H9 (cell line): Measurements from ENCODE around the gene FMO4. TPM values are rescaled to one million over a fixed set of nuclear protein-coding genes. Genes with fewer than 3 reads are reported as not detected.
"Not testable (repeated sequence)": the region's sequence is repeated elsewhere in the genome, so short reads cannot be mapped to it uniquely, and the experiment has no call there.

ENCODE experiments used
- DNase-seq: peaks from one replicate; pipeline ENCODE4 v3.0.0-alpha.2; 2017
- H2AFZ ChIP-seq: one replicate; pipeline ENCODE4 v1.6.1; 2013; ENCODE audit warnings: mild to moderate bottlenecking, low read length, control low read depth, moderate library complexity
- H2AK5ac ChIP-seq: 2 replicates; pipeline ENCODE4 v1.6.1; 2013; ENCODE audit warnings: low read length, control low read depth, mixed read lengths; ENCODE audit not compliant: insufficient read length
- H2BK120ac ChIP-seq: one replicate; pipeline ENCODE4 v1.6.1; 2013; ENCODE audit warnings: low read depth, mild to moderate bottlenecking, low read length, control low read depth, inconsistent platforms; ENCODE audit not compliant: poor library complexity, severe bottlenecking
- H2BK12ac ChIP-seq: 2 replicates; pipeline ENCODE4 v1.6.1; 2013; ENCODE audit warnings: low read length, control low read depth, mixed read lengths, low read depth; ENCODE audit not compliant: insufficient read length
- H2BK15ac ChIP-seq: 2 replicates; pipeline ENCODE4 v1.6.1; 2013; ENCODE audit warnings: low read depth, low read length, control low read depth
- H2BK20ac ChIP-seq: one replicate; pipeline ENCODE4 v1.6.1; 2013; ENCODE audit warnings: low read depth, mild to moderate bottlenecking, low read length, control low read depth, inconsistent platforms; ENCODE audit not compliant: poor library complexity, severe bottlenecking
- H2BK5ac ChIP-seq: 2 replicates; pipeline ENCODE4 v1.6.1; 2013; ENCODE audit warnings: low read length, control low read depth, mixed read lengths; ENCODE audit not compliant: insufficient read length
- H3K14ac ChIP-seq: 2 replicates; pipeline ENCODE4 v1.6.1; 2013; ENCODE audit warnings: low read length, control low read depth; ENCODE audit not compliant: insufficient read depth
- H3K18ac ChIP-seq: 2 replicates; pipeline ENCODE4 v1.6.1; 2013; ENCODE audit warnings: low read depth, mild to moderate bottlenecking, mixed read lengths, low read length, control low read depth; ENCODE audit not compliant: insufficient read length
- H3K23ac ChIP-seq: 2 replicates; pipeline ENCODE4 v1.6.1; 2013; ENCODE audit warnings: low read length, control low read depth, mixed read lengths, low read depth; ENCODE audit not compliant: insufficient read length
- H3K23me2 ChIP-seq: 2 replicates; pipeline ENCODE4 v1.6.1; 2013; ENCODE audit warnings: low read depth, mild to moderate bottlenecking, mixed read lengths, low read length, control low read depth; ENCODE audit not compliant: insufficient read length, poor library complexity, severe bottlenecking
- H3K27ac ChIP-seq: 2 replicates; pipeline ENCODE4 v1.5.1; 2013; ENCODE audit warnings: low read length, control low read depth, mixed read lengths, low read depth; ENCODE audit not compliant: insufficient read length
- H3K27me3 ChIP-seq: 2 replicates; pipeline ENCODE4 v1.6.1; 2013; ENCODE audit warnings: low read length, control low read depth, inconsistent platforms; ENCODE audit not compliant: insufficient read depth
- H3K4ac ChIP-seq: 2 replicates; pipeline ENCODE4 v1.6.1; 2013; ENCODE audit warnings: low read depth, mild to moderate bottlenecking, control low read depth, inconsistent platforms, low read length, moderate library complexity
- H3K4me1 ChIP-seq: 2 replicates; pipeline ENCODE4 v1.6.1; 2013; ENCODE audit warnings: low read length, control low read depth, inconsistent platforms; ENCODE audit not compliant: insufficient read depth
- H3K4me2 ChIP-seq: 2 replicates; pipeline ENCODE4 v1.6.1; 2013; ENCODE audit warnings: low read length, control low read depth, mixed read lengths; ENCODE audit not compliant: insufficient read length, insufficient read depth
- H3K56ac ChIP-seq: 2 replicates; pipeline ENCODE4 v1.6.1; 2013; ENCODE audit warnings: low read depth, mild to moderate bottlenecking, mixed read lengths, low read length, control low read depth; ENCODE audit not compliant: insufficient read length
- H3K79me1 ChIP-seq: 2 replicates; pipeline ENCODE4 v1.6.1; 2013; ENCODE audit warnings: low read depth, mild to moderate bottlenecking, moderate library complexity, low read length, control low read depth, inconsistent platforms; ENCODE audit not compliant: insufficient read depth, poor library complexity, severe bottlenecking
- H3K79me2 ChIP-seq: 2 replicates; pipeline ENCODE4 v1.6.1; 2013; ENCODE audit warnings: low read length, control low read depth, inconsistent platforms; ENCODE audit not compliant: insufficient read depth
- H3K9ac ChIP-seq: 2 replicates; pipeline ENCODE4 v1.6.1; 2013; ENCODE audit warnings: low read length, control low read depth, mixed read lengths; ENCODE audit not compliant: insufficient read length; ENCODE audit errors: extremely low read depth
- H3K9me3 ChIP-seq: one replicate; pipeline ENCODE4 v1.6.1; 2013; ENCODE audit warnings: low read depth, low read length, inconsistent platforms; ENCODE audit not compliant: control insufficient read depth
- H3T11ph ChIP-seq: one replicate; pipeline ENCODE4 v1.6.1; 2013; ENCODE audit warnings: mild to moderate bottlenecking, low read length, control low read depth, inconsistent platforms
- H4K20me1 ChIP-seq: one replicate; pipeline ENCODE4 v1.6.1; 2013; ENCODE audit not compliant: control insufficient read depth, insufficient read length, insufficient read depth
- H4K5ac ChIP-seq: 2 replicates; pipeline ENCODE4 v1.6.1; 2013; ENCODE audit warnings: low read depth, mild to moderate bottlenecking, mixed read lengths, low read length, control low read depth; ENCODE audit not compliant: insufficient read length
- H4K8ac ChIP-seq: replicated peaks from 2 replicates; pipeline ENCODE4 v1.6.1; 2013; ENCODE audit warnings: low read length, control low read depth, mixed read lengths, low read depth; ENCODE audit not compliant: insufficient read length
- H4K91ac ChIP-seq: 2 replicates; pipeline ENCODE4 v1.6.1; 2013; ENCODE audit warnings: low read depth, mild to moderate bottlenecking, moderate library complexity, mixed read lengths, low read length, control low read depth; ENCODE audit not compliant: insufficient read length
- H3K27ac Mint-ChIP-seq, 3 experiments: 2 replicates in 2 of 3; 3 replicates in 1 of 3; pipeline ENCODE4 v1.8.0; 2020 to 2021; ENCODE audit warnings: mixed read lengths in 3 of 3, mild to moderate bottlenecking in 1 of 3, moderate library complexity in 1 of 3
- H3K27me3 Mint-ChIP-seq: 2 replicates; pipeline ENCODE4 v1.8.0; 2021; ENCODE audit warnings: low read depth, mild to moderate bottlenecking, moderate library complexity, mixed read lengths
- H3K36me3 Mint-ChIP-seq, 3 experiments: 2 replicates in 2 of 3; 3 replicates in 1 of 3; pipeline ENCODE4 v1.8.0; 2020 to 2021; ENCODE audit warnings: low read depth in 3 of 3, mixed read lengths in 3 of 3; ENCODE audit not compliant: insufficient read depth in 1 of 3
- H3K4me1 Mint-ChIP-seq, 2 experiments: 2 replicates each; pipeline ENCODE4 v1.8.0; 2020; ENCODE audit warnings: mixed read lengths in 2 of 2
- H3K4me3 Mint-ChIP-seq, 2 experiments: 2 replicates in 1 of 2; 3 replicates in 1 of 2; pipeline ENCODE4 v1.8.0; 2020 to 2021; ENCODE audit warnings: mild to moderate bottlenecking in 2 of 2, mixed read lengths in 2 of 2, moderate library complexity in 1 of 2
- H3K9me3 Mint-ChIP-seq, 2 experiments: 2 replicates in 1 of 2; 3 replicates in 1 of 2; pipeline ENCODE4 v1.8.0; 2020; ENCODE audit warnings: mild to moderate bottlenecking in 2 of 2, mixed read lengths in 2 of 2, moderate library complexity in 1 of 2
- WGBS: extraction: QIAGEN DNeasy Blood & Tissue Kit; methylation state at CpG from one replicate; pipeline ENCODE4 v1.1.7; 2013; ENCODE audit warnings: missing lambda C conversion rate, low lambda C conversion rate, mixed read lengths; ENCODE audit not compliant: insufficient read length; ENCODE audit errors: extremely low coverage; 5-methylcytosine and 5-hydroxymethylcytosine counted together
- total RNA-seq: library from RNA; stranded (reverse); gene quantifications from 2 replicates; pipeline ENCODE4 v1.2.1, GENCODE V29; 2021
- TF ChIP-seq, protein P1 (sequence below): fragments of 200-600 bp; sonication (generic); conservative IDR thresholded peaks from 3 replicates; pipeline ENCODE4 v1.8.0; 2021; ENCODE audit warnings: antibody characterized with exemption, mild to moderate bottlenecking

Gene FMO4
- total RNA-seq, 1 experiment from 2014 or later = 1.8 TPM

- H2BK5ac ChIP-seq = no peak overlapping the region
- no peak overlapping the region for H4K5ac ChIP-seq
- no peak overlapping the region for H2BK120ac ChIP-seq
- H2BK20ac ChIP-seq = no peak overlapping the region
- no peak overlapping the region for H2AK5ac ChIP-seq
- no peak overlapping the region for H3K9ac ChIP-seq
- no peaks in the 10 kb centered on the region for H3K79me1 ChIP-seq
- H2AFZ ChIP-seq = no peak overlapping the region
- H2BK12ac ChIP-seq = no peak overlapping the region
- H3K36me3 Mint-ChIP-seq = no peaks in the 10 kb centered on the region; a peak in 1 of 7 replicates
- H3K23me2 ChIP-seq = no peaks in the 10 kb centered on the region
- TF ChIP-seq, protein P1, sequence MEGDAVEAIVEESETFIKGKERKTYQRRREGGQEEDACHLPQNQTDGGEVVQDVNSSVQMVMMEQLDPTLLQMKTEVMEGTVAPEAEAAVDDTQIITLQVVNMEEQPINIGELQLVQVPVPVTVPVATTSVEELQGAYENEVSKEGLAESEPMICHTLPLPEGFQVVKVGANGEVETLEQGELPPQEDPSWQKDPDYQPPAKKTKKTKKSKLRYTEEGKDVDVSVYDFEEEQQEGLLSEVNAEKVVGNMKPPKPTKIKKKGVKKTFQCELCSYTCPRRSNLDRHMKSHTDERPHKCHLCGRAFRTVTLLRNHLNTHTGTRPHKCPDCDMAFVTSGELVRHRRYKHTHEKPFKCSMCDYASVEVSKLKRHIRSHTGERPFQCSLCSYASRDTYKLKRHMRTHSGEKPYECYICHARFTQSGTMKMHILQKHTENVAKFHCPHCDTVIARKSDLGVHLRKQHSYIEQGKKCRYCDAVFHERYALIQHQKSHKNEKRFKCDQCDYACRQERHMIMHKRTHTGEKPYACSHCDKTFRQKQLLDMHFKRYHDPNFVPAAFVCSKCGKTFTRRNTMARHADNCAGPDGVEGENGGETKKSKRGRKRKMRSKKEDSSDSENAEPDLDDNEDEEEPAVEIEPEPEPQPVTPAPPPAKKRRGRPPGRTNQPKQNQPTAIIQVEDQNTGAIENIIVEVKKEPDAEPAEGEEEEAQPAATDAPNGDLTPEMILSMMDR = no peak
- H3K56ac ChIP-seq = no peak overlapping the region
- H3K9me3 ChIP-seq = no peaks in the 10 kb centered on the region
- peaks cover 2% of the 10 kb centered on the region; the same call in 1 of the 2 replicates for H3K27me3 Mint-ChIP-seq
- no peak overlapping the region for H2BK15ac ChIP-seq
- H4K20me1 ChIP-seq = no peaks in the 10 kb centered on the region
- H3K18ac ChIP-seq = no peak overlapping the region
- no peak overlapping the region for H3K14ac ChIP-seq
- H3K27ac ChIP-seq = no peak overlapping the region
- H3K4me1 ChIP-seq = no peaks in the 10 kb centered on the region; the same call in 1 of the 2 replicates
- peaks cover 22 to 27% of the 10 kb centered on the region in 2 experiments for H3K4me1 Mint-ChIP-seq
- no peak overlapping the region for H3K4ac ChIP-seq
- no peak overlapping the region for H4K8ac ChIP-seq
- no peaks in the 10 kb centered on the region for H3K27me3 ChIP-seq
- DNase-seq = no peak
- no peak overlapping the region for H3K27ac Mint-ChIP-seq
- H3K23ac ChIP-seq = no peak overlapping the region
- H3K4me2 ChIP-seq = no peak overlapping the region
- no peak overlapping the region for H3K4me3 Mint-ChIP-seq
- H3K79me2 ChIP-seq = no peaks in the 10 kb centered on the region
- H3K9me3 Mint-ChIP-seq = no peaks in the 10 kb centered on the region; a peak in 1 of 5 replicates
- no peak overlapping the region for H3T11ph ChIP-seq
- no CpG with 5 or more reads among the region's 4 CpGs for WGBS
- no peak overlapping the region for H4K91ac ChIP-seq
Observed at GRCh38 chr1:171357179-171357578, 43.2 kb downstream of the FMO4 start.

DNA sequence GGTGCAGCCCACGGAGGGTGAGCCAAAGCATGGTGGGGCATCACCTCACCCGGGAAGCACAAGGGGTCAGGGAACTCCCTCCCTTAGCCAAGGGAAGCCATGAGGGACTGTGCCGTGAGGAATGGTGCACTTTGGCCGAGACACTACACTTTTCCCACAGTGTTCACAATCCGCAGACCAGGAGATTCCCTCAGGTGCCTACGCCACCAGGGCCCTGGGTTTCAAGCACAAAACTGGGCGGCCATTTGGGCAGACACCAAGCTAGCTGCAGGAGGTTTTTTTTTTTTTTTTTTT lies 45.3 kb downstream of the FMO4 start:
- H3T11ph ChIP-seq, H3K27ac ChIP-seq: not testable (repeated sequence)
- whole genome bisulfite sequencing = no CpG with 5 or more reads among the region's 7 CpGs

More for the DNA sequence above, 45.3 kb downstream of the FMO4 start:
- H3K56ac ChIP-seq, H3K79me2 ChIP-seq, H3K18ac ChIP-seq, H4K20me1 ChIP-seq, H4K8ac ChIP-seq, H4K5ac ChIP-seq, H3K9me3 Mint-ChIP-seq, H4K91ac ChIP-seq, H3K27me3 ChIP-seq, H3K4me2 ChIP-seq, H2AK5ac ChIP-seq, H3K4me3 Mint-ChIP-seq, H3K23me2 ChIP-seq, H3K79me1 ChIP-seq, H3K4me1 ChIP-seq, H3K27me3 Mint-ChIP-seq, DNase-seq, H2BK5ac ChIP-seq, H3K36me3 Mint-ChIP-seq, H2BK12ac ChIP-seq, H3K23ac ChIP-seq, H2BK120ac ChIP-seq, H3K9me3 ChIP-seq, H3K4ac ChIP-seq, H3K14ac ChIP-seq, H3K9ac ChIP-seq, H2BK15ac ChIP-seq, H2AFZ ChIP-seq, H2BK20ac ChIP-seq: not testable (repeated sequence)
- peaks cover 12 to 15% of the 10 kb centered on the region in 2 experiments for H3K4me1 Mint-ChIP-seq
- peak overlapping the region in 1 of 3 experiments; percentile 70; a peak in 1 of 7 replicates for H3K27ac Mint-ChIP-seq
